A549 treated with CORT108297 at 1 μM for 4 hours (cell line): ENCODE data around the gene PCDHGA9. TPM values are rescaled to one million over a fixed set of nuclear protein-coding genes. Genes with fewer than 3 reads are reported as not detected.

Experiments
- total RNA-seq: library from RNA; stranded (reverse); fragments of 200-300 nt; extraction: Qiagen RNA extraction; gene quantifications from 5 replicates; pipeline ENCODE4 v1.2.3, GENCODE V29; 2022

The PCDHGA9 gene
- total RNA-seq, 1 experiment from 2014 or later, result 0.09 TPM

GRCh38 chr5:141430332-141431113 lies 27.9 kb downstream of the PCDHGA9 start, which contains the start of gene PCDHGA12:
Gene PCDHGA12 (plus strand): TSS chr5:141430507. CDS start chr5:141430760, 253 bp downstream.

Other genes with a start within 250 kb of the PCDHGA9 start
- gene PCDHB7, start 230.1 kb upstream of the PCDHGA9 start, total RNA-seq, result 0.03 TPM in 1 of 5 replicates, not detected in the others
- gene PCDHB8, start 225.0 kb upstream of the PCDHGA9 start, total RNA-seq, result 0.29 to 0.41 TPM (median 0.32 TPM) in 5 replicates
- 0.06 to 0.10 TPM (median 0.06 TPM) in 5 replicates for gene PCDHB16, start 220.4 kb upstream of the PCDHGA9 start, total RNA-seq
- 0.02 to 0.09 TPM (median 0.06 TPM) in 4 of 5 replicates, not detected in the other for gene PCDHB9, start 215.6 kb upstream of the PCDHGA9 start, total RNA-seq
- gene PCDHB10, start 210.4 kb upstream of the PCDHGA9 start, total RNA-seq, result 0.02 to 0.03 TPM in 2 of 5 replicates, not detected in the others
- 0.05 to 0.11 TPM (median 0.07 TPM) in 5 replicates for gene PCDHB11, start 203.2 kb upstream of the PCDHGA9 start, total RNA-seq
- 0.03 to 0.04 TPM in 2 of 5 replicates, not detected in the others for gene PCDHB12, start 194.1 kb upstream of the PCDHGA9 start, total RNA-seq
- gene PCDHB13, start 188.9 kb upstream of the PCDHGA9 start, total RNA-seq, result 0.03 to 0.10 TPM (median 0.05 TPM) in 5 replicates
- 0.05 to 0.16 TPM (median 0.07 TPM) in 5 replicates for gene PCDHB14, start 179.4 kb upstream of the PCDHGA9 start, total RNA-seq
- 0.02 to 0.07 TPM (median 0.06 TPM) in 3 of 5 replicates, not detected in the others for gene PCDHB15, start 157.4 kb upstream of the PCDHGA9 start, total RNA-seq
- 0.05 TPM in 1 of 5 replicates, not detected in the others for gene SLC25A2, start 98.7 kb upstream of the PCDHGA9 start, total RNA-seq
- 61.5 to 85.8 TPM (median 70.6 TPM) in 5 replicates for gene TAF7, start 82.0 kb upstream of the PCDHGA9 start, total RNA-seq
- gene PCDHGA1, start 72.3 kb upstream of the PCDHGA9 start, total RNA-seq, result 0.30 to 0.39 TPM (median 0.37 TPM) in 5 replicates
- 0.55 to 0.78 TPM (median 0.63 TPM) in 5 replicates for gene PCDHGA2, start 64.0 kb upstream of the PCDHGA9 start, total RNA-seq
- 0.04 to 0.07 TPM in 2 of 5 replicates, not detected in the others for gene PCDHGA3, start 58.9 kb upstream of the PCDHGA9 start, total RNA-seq
- 1.3 to 2.0 TPM (median 1.8 TPM) in 5 replicates for gene PCDHGB1, start 52.7 kb upstream of the PCDHGA9 start, total RNA-seq
- 0.07 to 0.17 TPM (median 0.16 TPM) in 5 replicates for gene PCDHGA4, start 47.8 kb upstream of the PCDHGA9 start, total RNA-seq
- gene PCDHGB2, start 42.8 kb upstream of the PCDHGA9 start, total RNA-seq, result 0.06 to 0.12 TPM (median 0.08 TPM) in 5 replicates
- gene PCDHGA5, start 38.6 kb upstream of the PCDHGA9 start, total RNA-seq, result 0.07 to 0.24 TPM (median 0.15 TPM) in 5 replicates
- 0.17 to 0.33 TPM (median 0.24 TPM) in 5 replicates for gene PCDHGB3, start 32.5 kb upstream of the PCDHGA9 start, total RNA-seq
- 0.13 to 0.27 TPM (median 0.22 TPM) in 5 replicates for gene PCDHGA6, start 28.9 kb upstream of the PCDHGA9 start, total RNA-seq
- 0.82 to 1.0 TPM (median 0.97 TPM) in 5 replicates for gene PCDHGA7, start 20.0 kb upstream of the PCDHGA9 start, total RNA-seq
- 0.70 to 1.0 TPM (median 0.98 TPM) in 5 replicates for gene PCDHGB4, start 15.1 kb upstream of the PCDHGA9 start, total RNA-seq
- gene PCDHGA8, start 10.1 kb upstream of the PCDHGA9 start, total RNA-seq, result 0.02 to 0.08 TPM (median 0.03 TPM) in 5 replicates
- 2.1 to 2.6 TPM (median 2.4 TPM) in 5 replicates for gene PCDHGB5, start 4.8 kb upstream of the PCDHGA9 start, total RNA-seq
- 0.03 to 0.14 TPM (median 0.09 TPM) in 5 replicates for gene PCDHGB6, start 5.2 kb downstream of the PCDHGA9 start, total RNA-seq
- gene PCDHGA10, start 10.2 kb downstream of the PCDHGA9 start, total RNA-seq, result 0.01 to 0.02 TPM (median 0.02 TPM) in 3 of 5 replicates, not detected in the others
- 0.03 to 0.08 TPM (median 0.06 TPM) in 4 of 5 replicates, not detected in the other for gene PCDHGB7, start 14.9 kb downstream of the PCDHGA9 start, total RNA-seq
- gene PCDHGA11, start 18.3 kb downstream of the PCDHGA9 start, total RNA-seq, result 0.02 to 0.03 TPM (median 0.02 TPM) in 4 of 5 replicates, not detected in the other
- 0.02 to 0.03 TPM in 2 of 5 replicates, not detected in the others for gene PCDHGA12, start 27.7 kb downstream of the PCDHGA9 start, total RNA-seq
- 5.0 to 6.7 TPM (median 5.6 TPM) in 5 replicates for gene PCDHGC3, start 73.2 kb downstream of the PCDHGA9 start, total RNA-seq
- 0.01 to 0.05 TPM (median 0.03 TPM) in 3 of 5 replicates, not detected in the others for gene PCDHGC4, start 82.3 kb downstream of the PCDHGA9 start, total RNA-seq
- 0.02 to 0.03 TPM (median 0.03 TPM) in 3 of 5 replicates, not detected in the others for gene PCDHGC5, start 86.3 kb downstream of the PCDHGA9 start, total RNA-seq
- gene DIAPH1, start 216.2 kb downstream of the PCDHGA9 start, total RNA-seq, result 98.1 to 105 TPM (median 101 TPM) in 5 replicates
- 46.2 to 54.2 TPM (median 48.7 TPM) in 5 replicates for gene HDAC3, start 234.1 kb downstream of the PCDHGA9 start, total RNA-seq
- 2.9 to 5.2 TPM (median 4.9 TPM) in 5 replicates for gene RELL2, start 234.2 kb downstream of the PCDHGA9 start, total RNA-seq
- gene FCHSD1, start 248.6 kb downstream of the PCDHGA9 start, total RNA-seq, result 6.9 to 13.2 TPM (median 10.0 TPM) in 5 replicates